ACC112 (cell line): ENCODE results near the gene ID4.

ENCODE experiments used
- H2AFZ ChIP-seq: fragments of 200-600 bp; sonication (generic); one replicate; pipeline ENCODE4 v1.6.0; 2017; ENCODE audit warnings: antibody characterized with exemption, low read length; ENCODE audit not compliant: unreplicated experiment
- H3K27ac ChIP-seq: fragments of 200-600 bp; sonication (generic); 2 replicates; pipeline ENCODE4 v1.5.1; 2014; ENCODE audit warnings: low read depth, mild to moderate bottlenecking, antibody characterized with exemption, low read length, moderate library complexity
- H3K27me3 ChIP-seq: fragments of 200-600 bp; sonication (generic); 2 replicates; pipeline ENCODE4 v1.6.1; 2014; ENCODE audit warnings: mild to moderate bottlenecking, antibody characterized with exemption, low read length, moderate library complexity, mixed read lengths; ENCODE audit not compliant: insufficient read depth
- H3K36me3 ChIP-seq: fragments of 200-600 bp; sonication (generic); 2 replicates; pipeline ENCODE4 v1.6.1; 2016; ENCODE audit warnings: mild to moderate bottlenecking, antibody characterized with exemption, low read length, moderate library complexity, mixed read lengths; ENCODE audit not compliant: insufficient read depth
- H3K4me1 ChIP-seq: fragments of 200-600 bp; sonication (generic); one replicate; pipeline ENCODE4 v1.6.1; 2016; ENCODE audit warnings: low read length, mixed read lengths; ENCODE audit not compliant: insufficient read depth, unreplicated experiment, control insufficient read depth
- H3K4me3 ChIP-seq: fragments of 200-600 bp; sonication (generic); 2 replicates; pipeline ENCODE4 v1.5.1; 2014; ENCODE audit warnings: mild to moderate bottlenecking, low read depth, low read length
- H3K79me2 ChIP-seq: fragments of 200-600 bp; sonication (generic); one replicate; pipeline ENCODE4 v1.6.0; 2016; ENCODE audit warnings: low read length; ENCODE audit not compliant: control insufficient read depth, unreplicated experiment, insufficient read depth

Gene ID4

GRCh38 chr6:19836799-19837510, at the start of gene ID4:
TSS of gene ID4 (plus strand) at chr6:19837370. CDS start at chr6:19837755, 385 bp downstream.
- Histone ChIP-seq H3K27ac (no peak within 1 kb of the TSS), H3K4me1 (no peaks in the 10 kb centered on the region), H3K27me3 (peaks cover 88% of the 10 kb centered on the region), H3K4me3 (peak within 1 kb of the TSS; percentile 70), H3K36me3 (no peaks in the 10 kb centered on the region), H2AFZ (peak within 1 kb of the TSS; percentile 70), H3K79me2 (no peaks in the 10 kb centered on the region)

- no peak overlapping the region for H3K4me3 ChIP-seq
- no peaks in the 10 kb centered on the region for H3K36me3 ChIP-seq
- no peaks in the 10 kb centered on the region for H3K4me1 ChIP-seq
- H3K79me2 ChIP-seq = no peaks in the 10 kb centered on the region
- H3K27me3 ChIP-seq = no peaks in the 10 kb centered on the region
- H2AFZ ChIP-seq = no peak overlapping the region
- no peak overlapping the region for H3K27ac ChIP-seq
These were observed 48.5 kb upstream of the ID4 start for GRCh38 chr6:19788686-19789085.

DNA sequence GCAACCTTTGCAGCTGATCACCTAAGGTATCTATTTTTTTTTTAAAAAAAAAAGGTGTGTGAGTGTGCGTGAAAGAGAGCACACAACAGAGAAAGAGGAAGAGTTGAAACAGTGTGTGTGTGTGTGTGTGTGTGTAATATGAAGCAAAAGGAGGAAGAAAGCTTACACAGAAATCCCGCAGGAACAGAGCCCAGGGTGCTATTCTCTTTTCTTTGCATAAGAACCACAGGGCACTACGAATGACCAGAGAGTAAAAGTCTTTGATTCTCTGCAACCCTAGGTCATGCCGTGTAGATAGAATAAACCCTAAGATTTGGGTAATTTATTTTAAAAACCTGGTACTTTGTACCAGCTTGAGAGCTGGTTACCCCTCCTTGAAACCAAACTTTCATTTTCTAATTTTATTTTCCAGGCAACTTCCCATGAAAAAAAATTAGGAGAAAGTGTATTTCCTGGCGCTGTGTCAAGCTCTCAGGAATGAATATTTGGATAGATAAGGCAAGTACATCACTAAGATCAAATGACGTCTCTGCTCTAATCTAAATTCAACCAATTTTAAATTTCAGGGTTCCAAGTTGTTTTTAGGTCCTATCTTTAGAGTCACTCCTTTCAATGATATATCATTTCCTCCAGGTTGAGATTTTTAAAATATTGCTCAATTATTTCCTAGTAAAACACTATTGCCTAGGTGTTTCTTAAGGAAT, 47.9 kb upstream of the ID4 start:
- no peak overlapping the region for H2AFZ ChIP-seq
- no peaks in the 10 kb centered on the region for H3K27me3 ChIP-seq
- no peaks in the 10 kb centered on the region for H3K36me3 ChIP-seq
- H3K4me1 ChIP-seq = no peaks in the 10 kb centered on the region
- no peak overlapping the region for H3K4me3 ChIP-seq
- no peak overlapping the region for H3K27ac ChIP-seq
- no peaks in the 10 kb centered on the region for H3K79me2 ChIP-seq

- Histone ChIP-seq H3K27ac (no peak overlapping the region), H2AFZ (no peak overlapping the region), H3K4me1 (no peaks in the 10 kb centered on the region), H3K27me3 (no peaks in the 10 kb centered on the region), H3K79me2 (no peaks in the 10 kb centered on the region), H3K36me3 (no peaks in the 10 kb centered on the region), H3K4me3 (no peak overlapping the region)
These were observed 45.9 kb upstream of the ID4 start for GRCh38 chr6:19791267-19791666.

GRCh38 chr6:19795211-19795610, 42.0 kb upstream of the ID4 start:
- H2AFZ ChIP-seq = no peak overlapping the region
- no peaks in the 10 kb centered on the region for H3K4me1 ChIP-seq
- no peak overlapping the region for H3K4me3 ChIP-seq
- no peak overlapping the region for H3K27ac ChIP-seq
- no peaks in the 10 kb centered on the region for H3K36me3 ChIP-seq
- H3K79me2 ChIP-seq = no peaks in the 10 kb centered on the region
- H3K27me3 ChIP-seq = no peaks in the 10 kb centered on the region

DNA sequence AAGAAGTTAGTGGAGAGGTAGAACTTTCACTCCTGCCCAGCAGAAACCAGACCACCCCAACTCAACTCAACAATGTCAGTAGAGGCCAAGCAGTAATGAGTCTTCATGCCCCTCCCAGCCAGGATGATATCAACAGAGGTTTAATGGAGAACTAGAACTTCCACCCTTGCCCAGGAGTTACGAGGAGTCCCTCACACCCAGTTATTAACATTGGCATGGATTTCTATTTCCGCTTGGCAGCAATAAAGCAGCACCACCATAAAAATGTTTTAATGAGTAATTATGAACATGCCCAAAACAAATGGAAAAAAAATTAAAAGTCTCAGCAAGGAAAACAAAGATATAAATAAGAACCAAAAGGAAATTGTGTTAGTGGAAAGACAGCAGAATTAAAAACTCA, 40.7 kb upstream of the ID4 start:
- no peaks in the 10 kb centered on the region for H3K36me3 ChIP-seq
- no peaks in the 10 kb centered on the region for H3K27me3 ChIP-seq
- H3K79me2 ChIP-seq = no peaks in the 10 kb centered on the region
- H2AFZ ChIP-seq = no peak overlapping the region
- no peak overlapping the region for H3K4me3 ChIP-seq
- no peaks in the 10 kb centered on the region for H3K4me1 ChIP-seq
- no peak overlapping the region for H3K27ac ChIP-seq

GRCh38 chr6:19798362-19798761, 38.8 kb upstream of the ID4 start:
- H3K4me1 ChIP-seq = peaks cover 6% of the 10 kb centered on the region
- H3K36me3 ChIP-seq = no peaks in the 10 kb centered on the region
- no peaks in the 10 kb centered on the region for H3K27me3 ChIP-seq
- no peak overlapping the region for H3K4me3 ChIP-seq
- H3K27ac ChIP-seq = no peak overlapping the region
- no peaks in the 10 kb centered on the region for H3K79me2 ChIP-seq
- H2AFZ ChIP-seq = no peak overlapping the region

GRCh38 chr6:19802656-19803055, 34.5 kb upstream of the ID4 start:
- Histone ChIP-seq H3K4me1 (peaks cover 15% of the 10 kb centered on the region), H3K4me3 (no peak overlapping the region), H3K36me3 (no peaks in the 10 kb centered on the region), H3K79me2 (no peaks in the 10 kb centered on the region), H3K27me3 (no peaks in the 10 kb centered on the region), H3K27ac (no peak overlapping the region), H2AFZ (no peak overlapping the region)

- Histone ChIP-seq H3K27ac (peak overlapping the region; percentile 93), H3K4me3 (peak overlapping the region; percentile 87), H2AFZ (peak overlapping the region; percentile 66)
These were observed 33.6 kb upstream of the ID4 start for GRCh38 chr6:19803331-19804204.

GRCh38 chr6:19804205-19805128, 32.7 kb upstream of the ID4 start:
- Histone ChIP-seq H2AFZ (peak overlapping the region; percentile 66), H3K4me3 (peak overlapping the region; percentile 87), H3K36me3 (no peaks in the 10 kb centered on the region), H3K27me3 (no peaks in the 10 kb centered on the region), H3K79me2 (no peaks in the 10 kb centered on the region), H3K27ac (peak overlapping the region; percentile 93), H3K4me1 (peaks cover 15% of the 10 kb centered on the region)

More at GRCh38 chr6:19803331-19804204, 33.6 kb upstream of the ID4 start:
- no peaks in the 10 kb centered on the region for H3K36me3 ChIP-seq
- H3K79me2 ChIP-seq = no peaks in the 10 kb centered on the region
- peaks cover 15% of the 10 kb centered on the region for H3K4me1 ChIP-seq
- no peaks in the 10 kb centered on the region for H3K27me3 ChIP-seq
